ENCODE results near the gene PRR19. TPM values are rescaled to one million over a fixed set of nuclear protein-coding genes. Genes with fewer than 3 reads are reported as not detected.

The PRR19 gene
- total and polyA plus RNA-seq, 10 of the 15 experiments (the other 5 are each of a cell fraction or from before 2014, with no cell fraction given): 0.09 to 1.7 (median 0.73) TPM; not detected in 1

DNA sequence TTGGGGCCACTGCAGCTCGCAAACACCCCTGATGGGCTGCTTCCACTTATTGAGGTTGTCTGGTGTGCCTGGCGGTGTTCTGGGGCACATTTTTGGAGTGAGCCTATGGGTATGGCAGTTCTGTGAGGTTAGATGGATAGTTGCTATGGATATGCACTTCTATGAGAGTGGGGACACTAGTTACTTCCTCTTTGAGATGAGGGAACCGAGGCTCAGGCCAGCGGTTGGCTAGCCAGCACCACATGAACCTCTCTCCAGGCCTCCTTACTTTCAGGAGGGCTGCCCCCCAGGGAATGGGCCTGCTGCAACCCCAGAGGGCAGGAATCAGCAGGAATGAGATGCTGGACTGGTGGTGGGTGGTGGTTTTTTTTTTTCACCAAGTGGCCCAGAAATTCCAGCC, 13.5 kb upstream of the PRR19 start:
- peaks cover 22 to 31% of the 10 kb centered on the region in 2 experiments for H3K36me3 ChIP-seq (ENCODE audit: control insufficient read depth in 2 of 2, insufficient read depth in 2 of 2, low read length in 1 of 2)

GRCh38 chr19:42288881-42289555, 12.9 kb upstream of the PRR19 start:
- POLR2A ChIA-PET: interaction anchor here (0.7 kb wide), 1 partner anchor 252 kb away, joined by 3 read pairs; no protein-coding TSS in a partner anchor
- no peak for ATAC-seq
- H3K27me3 ChIP-seq (replicated peaks in 1 of 2; ENCODE audit: control insufficient read depth in 2 of 2, insufficient read depth in 2 of 2, low read length in 1 of 2): no peaks in the 10 kb centered on the region
- H3K4me2 ChIP-seq (ENCODE audit: control insufficient read depth, insufficient read depth): no peak overlapping the region
- H3K4me3 ChIP-seq: no peak overlapping the region
- intact Hi-C loops (cut with micrococcal nuclease; ENCODE audit: unreplicated experiment) (no loop called here), in situ Hi-C loops (cut with MboI) (no loop called here)
- H3K9ac ChIP-seq (ENCODE audit: control insufficient read depth, insufficient read depth, low read length): no peak overlapping the region
- H3K27ac ChIP-seq (ENCODE audit: control insufficient read depth, insufficient read depth): no peak overlapping the region
- DNase-seq (ENCODE audit: low read depth, low spot score): no peak
- RAD21 ChIA-PET (ENCODE audit: unreplicated experiment): no interaction called here
- H3K9me3 ChIP-seq (replicated peaks; ENCODE audit: control insufficient read depth, insufficient read depth, low read length): no peaks in the 10 kb centered on the region
- WGBS (ENCODE audit: insufficient coverage, insufficient replicate concordance, low lambda C conversion rate, missing lambda C conversion rate): 93% methylated on average over 22 of the region's 22 CpGs
- no peak for FAIRE-seq
- H2AFZ ChIP-seq (ENCODE audit: control insufficient read depth, low read depth, low read length): no peak overlapping the region
- no TSS peak for BruUV-seq (replicated peaks)
- H3K36me3 ChIP-seq (ENCODE audit: control insufficient read depth in 2 of 2, insufficient read depth in 2 of 2, low read length in 1 of 2): peaks cover 22 to 33% of the 10 kb centered on the region in 2 experiments
- no peak for TF ChIP-seq ELK1 (IDR thresholded peaks at IDR 0.05; ENCODE audit: low read depth, low read length)
- no peak for TF ChIP-seq MTA3 (IDR thresholded peaks at IDR 0.05; ENCODE audit: borderline replicate concordance, low read length)
- no peak for TF ChIP-seq PAX5 (IDR thresholded peaks at IDR 0.05; ENCODE audit: borderline replicate concordance, low read depth, low read length)
- TF ChIP-seq TBL1XR1 (IDR thresholded peaks at IDR 0.05; ENCODE audit: low read depth, low read length): no peak
- no peak for TF ChIP-seq CREB1 (IDR thresholded peaks at IDR 0.05; ENCODE audit: low read depth)
- TF ChIP-seq STAT3 (IDR thresholded peaks at IDR 0.05; ENCODE audit: low read depth, low read length): no peak
- TF ChIP-seq NFYB (IDR thresholded peaks at IDR 0.05; ENCODE audit: insufficient read depth, low read depth, low read length): no peak
- TF ChIP-seq IKZF1 (conservative IDR thresholded peaks at IDR 0.05): no peak
- no peak for TF ChIP-seq HDAC2 (IDR thresholded peaks at IDR 0.05)
- no peak for TF ChIP-seq CHD2 (IDR thresholded peaks at IDR 0.05; ENCODE audit: borderline replicate concordance, low read depth, low read length)
- TF ChIP-seq IRF5 (IDR thresholded peaks at IDR 0.05; ENCODE audit: borderline replicate concordance): no peak
- no peak for TF ChIP-seq IRF3 (IDR thresholded peaks at IDR 0.05)
- no peak for TF ChIP-seq RBBP5 (conservative IDR thresholded peaks at IDR 0.05)
- TF ChIP-seq NRF1 (conservative IDR thresholded peaks at IDR 0.05; ENCODE audit: low read depth, low read length): no peak
- peaks cover 15% of the 10 kb centered on the region for H3K4me1 ChIP-seq (ENCODE audit: control insufficient read depth, insufficient read depth, low read length)
- SMC1A ChIA-PET (ENCODE audit: uncharacterized antibody, unreplicated experiment): no interaction called here
- H4K20me1 ChIP-seq (ENCODE audit: control insufficient read depth, insufficient read depth): no peaks in the 10 kb centered on the region; the same call in 1 of the 2 replicates
- H3K79me2 ChIP-seq (ENCODE audit: control insufficient read depth, insufficient read depth, low read length): peaks cover 19% of the 10 kb centered on the region
- CTCF ChIA-PET: interaction anchor here (0.5 to 0.6 kb wide), 2 partner anchors 48 to 155 kb away, joined by 3 to 5 read pairs; no protein-coding TSS in a partner anchor

More for the DNA sequence above, 13.5 kb upstream of the PRR19 start:
- SMC1A ChIA-PET (ENCODE audit: uncharacterized antibody, unreplicated experiment): no interaction called here
- BruUV-seq (replicated peaks): no TSS peak
- Histone ChIP-seq H4K20me1 (ENCODE audit: control insufficient read depth, insufficient read depth) (no peaks in the 10 kb centered on the region; the same call in 1 of the 2 replicates), H3K79me2 (ENCODE audit: control insufficient read depth, insufficient read depth, low read length) (peaks cover 19% of the 10 kb centered on the region), H3K27me3 (replicated peaks in 1 of 2; ENCODE audit: control insufficient read depth in 2 of 2, insufficient read depth in 2 of 2, low read length in 1 of 2) (no peaks in the 10 kb centered on the region), H3K9me3 (replicated peaks; ENCODE audit: control insufficient read depth, insufficient read depth, low read length) (no peaks in the 10 kb centered on the region), H3K9ac (ENCODE audit: control insufficient read depth, insufficient read depth, low read length) (no peak overlapping the region), H3K4me3 (no peak overlapping the region), H3K4me1 (ENCODE audit: control insufficient read depth, insufficient read depth, low read length) (peaks cover 16% of the 10 kb centered on the region), H3K4me2 (ENCODE audit: control insufficient read depth, insufficient read depth) (no peak overlapping the region), H3K27ac (ENCODE audit: control insufficient read depth, insufficient read depth) (no peak overlapping the region), H2AFZ (ENCODE audit: control insufficient read depth, low read depth, low read length) (no peak overlapping the region)
- no peak for TF ChIP-seq LARP7 (IDR thresholded peaks at IDR 0.05)
- intact Hi-C loops (cut with micrococcal nuclease; ENCODE audit: unreplicated experiment) (no loop called here), in situ Hi-C loops (cut with MboI) (no loop called here)
- RAD21 ChIA-PET (ENCODE audit: unreplicated experiment): no interaction called here
- DNase-seq (ENCODE audit: low read depth, low spot score) (no peak), ATAC-seq (no peak), FAIRE-seq (no peak)
- POLR2A ChIA-PET: interaction anchor here (0.7 kb wide), 1 partner anchor 252 kb away, joined by 3 read pairs; no protein-coding TSS in a partner anchor
- CTCF ChIA-PET: interaction anchor here (0.6 to 1.7 kb wide), 2 partner anchors 47 to 103 kb away, joined by 3 to 4 read pairs; no protein-coding TSS in a partner anchor
- WGBS (ENCODE audit: insufficient coverage, insufficient replicate concordance, low lambda C conversion rate, missing lambda C conversion rate): 85% methylated on average over 4 of the region's 4 CpGs

All from GM12878 (cell line).